Endothelial cell of umbilical vein (primary cell): ENCODE results near the gene AHI1. TPM values are rescaled to one million over a fixed set of nuclear protein-coding genes. Genes with fewer than 3 reads are reported as not detected.

Source experiments
- BruUV-seq: library from RNA; stranded (reverse); fragments of 400-500 nt; replicated peaks from 2 replicates; lab custom pipeline; 2021; lab: Mats Ljungman, UMichigan
- CTCF ChIA-PET: fragments of 300-600, 350-600 bp; sonication (Branson Sonifier 250); formaldehyde crosslinking; loops from one replicate; lab custom pipeline; 2021; ENCODE audit warnings: antibody characterized with exemption, inconsistent platforms; lab: Charles Lee
- POLR2A ChIA-PET: fragments of 300-600, 350-600 bp; sonication (Branson Sonifier 250); formaldehyde crosslinking; loops from one replicate; lab custom pipeline; 2021; ENCODE audit warnings: antibody characterized with exemption, inconsistent platforms; lab: Charles Lee
- DNase-seq: peaks from one replicate; pipeline ENCODE4 v3.0.0-alpha.2; 2011; ENCODE audit warnings: low read depth, low spot score
- FAIRE-seq: peaks from 2 replicates; lab custom pipeline; 2011; peaks lifted over from hg19 to GRCh38; lab: Jason Lieb, UNC
- H2AFZ ChIP-seq: 2 replicates; pipeline ENCODE4 v1.6.0; 2012; ENCODE audit warnings: low read depth, low read length, control low read depth, inconsistent platforms
- H3K27ac ChIP-seq: 2 replicates; pipeline ENCODE4 v1.5.1; 2011; ENCODE audit warnings: low read depth, mild to moderate bottlenecking, control low read depth, low read length, moderate library complexity; ENCODE audit not compliant: insufficient read depth
- H3K27me3 ChIP-seq, 2 experiments: 2 replicates each; pipeline versions ENCODE4 v1.6.0 to v1.6.1; 2011; ENCODE audit warnings: low read length in 2 of 2, mixed read lengths in 1 of 2; ENCODE audit not compliant: control insufficient read depth in 2 of 2, insufficient read depth in 2 of 2
- H3K36me3 ChIP-seq, 2 experiments: 2 replicates in 1 of 2; 3 replicates in 1 of 2; pipeline ENCODE4 v1.5.1; 2011; ENCODE audit warnings: low read length in 2 of 2, mild to moderate bottlenecking in 1 of 2, moderate library complexity in 1 of 2; ENCODE audit not compliant: control insufficient read depth in 2 of 2, insufficient read depth in 2 of 2; ENCODE audit errors: extremely low read depth in 1 of 2
- H3K4me1 ChIP-seq: 3 replicates; pipeline ENCODE4 v1.5.1; 2011; ENCODE audit warnings: mild to moderate bottlenecking, low read length; ENCODE audit not compliant: control insufficient read depth, insufficient read depth; ENCODE audit errors: extremely low read depth
- H3K4me2 ChIP-seq: 2 replicates; pipeline ENCODE4 v1.6.1; 2011; ENCODE audit warnings: low read length, control low read depth, mixed read lengths; ENCODE audit not compliant: insufficient read depth
- H3K4me3 ChIP-seq, 3 experiments: fragments of 200-600 bp in 1 of 3; sonication (generic), shearing (Covaris generic) in 1 of 3; replicated peaks in 1 of 3; 2 replicates each; pipeline ENCODE4 v1.5.1; 2011 to 2016; ENCODE audit warnings: control low read depth in 3 of 3, low read length in 3 of 3, mild to moderate bottlenecking in 2 of 3, inconsistent platforms in 1 of 3, low read depth in 1 of 3, moderate library complexity in 1 of 3; ENCODE audit not compliant: insufficient read depth in 1 of 3
- H3K79me2 ChIP-seq: 2 replicates; pipeline ENCODE4 v1.6.0; 2012; ENCODE audit warnings: low read length, inconsistent platforms; ENCODE audit not compliant: control insufficient read depth, insufficient read depth
- H3K9ac ChIP-seq: replicated peaks from 2 replicates; pipeline ENCODE3; 2011; ENCODE audit warnings: low read length, control low read depth; ENCODE audit not compliant: insufficient read depth; ENCODE audit errors: extremely low read depth
- H3K9me1 ChIP-seq: replicated peaks from 3 replicates; pipeline ENCODE4 v1.6.0; 2011; ENCODE audit warnings: mild to moderate bottlenecking, low read length; ENCODE audit not compliant: control insufficient read depth, insufficient read depth; ENCODE audit errors: extremely low read depth
- H3K9me3 ChIP-seq: replicated peaks from 2 replicates; pipeline ENCODE4 v1.5.1; 2012; ENCODE audit warnings: low read length, inconsistent platforms; ENCODE audit not compliant: control insufficient read depth, insufficient read depth
- H4K20me1 ChIP-seq: replicated peaks from 2 replicates; pipeline ENCODE3; 2011; ENCODE audit warnings: mild to moderate bottlenecking, low read length; ENCODE audit not compliant: control insufficient read depth, insufficient read depth; ENCODE audit errors: extremely low read depth
- FOS ChIP-seq: IDR thresholded peaks from 2 replicates; pipeline ENCODE4 v1.6.1; 2011; ENCODE audit warnings: mild to moderate bottlenecking, low read length, moderate library complexity, borderline replicate concordance; ENCODE audit not compliant: insufficient read depth
- GATA2 ChIP-seq: IDR thresholded peaks from 2 replicates; pipeline ENCODE4 v1.7.0; 2011; ENCODE audit warnings: low read depth, mild to moderate bottlenecking, moderate library complexity, mixed read lengths, low read length; ENCODE audit not compliant: insufficient read length, insufficient read depth
- JUN ChIP-seq: IDR thresholded peaks from 2 replicates; pipeline ENCODE4 v1.6.1; 2011; ENCODE audit warnings: borderline replicate concordance, low read depth; ENCODE audit not compliant: insufficient read length, insufficient read depth
- MYC ChIP-seq: IDR thresholded peaks from one replicate; pipeline ENCODE4 v1.6.1; 2011; ENCODE audit warnings: mild to moderate bottlenecking, low read depth, low read length
- POLR2A ChIP-seq: IDR thresholded peaks from 2 replicates; pipeline ENCODE4 v1.6.1; 2012; ENCODE audit warnings: low read depth, mild to moderate bottlenecking, control low read depth, low read length
- POLR2AphosphoS5 ChIP-seq: IDR thresholded peaks from 2 replicates; pipeline ENCODE4 v1.6.1; 2012; ENCODE audit warnings: low read depth, mild to moderate bottlenecking, control low read depth, low read length, moderate library complexity; ENCODE audit not compliant: insufficient read depth
- dilution Hi-C: fragments of 300-500 bp; cut with MboI; formaldehyde crosslinking; loops from one replicate; pipeline ENCODE4 v1.15.0; 2019; ENCODE audit warnings: low sequenced_read_pairs; ENCODE audit not compliant: extremely low pct_ligation_motif_present
- intact Hi-C: fragments of 100-400 bp; cut with micrococcal nuclease; formaldehyde crosslinking; loops from one replicate; pipeline ENCODE4 v1.10.0; 2022
- polyA plus RNA-seq, 4 experiments: library from polyadenylated mRNA; depleted of rRNA in 3 of 4; stranded (reverse) in 3 of 4; unstranded in 1 of 4; fragments of >200 nt; gene quantifications; 2 replicates each; pipeline versions ENCODE4 v1.2.1 to v1.2.3, GENCODE V29; 2011 to 2012; ENCODE audit warnings: missing spikeins in 1 of 4
- total RNA-seq: library from RNA; stranded (reverse); gene quantifications from 2 replicates; pipeline ENCODE4 v1.2.3, GENCODE V29; 2021
- TF ChIP-seq, protein P1 (sequence below), 2 donors: IDR thresholded peaks; 1 replicate in 1 of 2; 2 replicates in 1 of 2; pipeline ENCODE4 v1.5.1; 2011; ENCODE audit warnings: low read length in 2 of 2, mild to moderate bottlenecking in 2 of 2, moderate library complexity in 2 of 2, control low read depth in 1 of 2, inconsistent platforms in 1 of 2, low read depth in 1 of 2; ENCODE audit not compliant: insufficient read depth in 1 of 2; ENCODE audit errors: extremely low read depth in 1 of 2
- TF ChIP-seq, protein P2 (sequence below): IDR thresholded peaks from 2 replicates; pipeline ENCODE4 v1.6.1; 2011; ENCODE audit not compliant: insufficient read depth, insufficient read length

AHI1 gene
- total and polyA plus RNA-seq, 2 donors (not counting 3 experiments of a cell fraction or from before 2014, with no cell fraction given): 5.1 to 20.7 TPM

DNA sequence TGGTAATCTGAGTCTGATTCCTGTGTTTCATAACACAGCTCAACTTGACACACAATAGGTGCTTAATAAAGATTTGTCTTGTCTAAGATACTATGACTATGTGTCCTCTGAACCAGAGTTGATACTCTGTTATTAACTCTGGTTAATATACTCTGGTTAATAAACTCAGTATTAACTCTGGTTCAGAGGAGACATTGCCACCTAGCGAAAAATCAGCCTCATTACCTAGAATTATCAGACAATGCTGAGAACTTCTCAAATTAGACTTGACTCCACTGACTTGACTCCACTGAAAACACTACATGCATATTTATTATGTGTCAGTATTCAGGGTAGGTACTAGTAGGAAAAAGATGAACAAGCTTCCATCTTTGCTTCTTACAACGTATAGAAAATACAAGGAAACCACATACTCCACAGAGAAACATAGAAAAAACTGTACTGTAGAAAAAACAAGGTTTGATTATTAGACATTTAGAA, 73.9 kb downstream of the AHI1 start:
- no TSS peak for BruUV-seq
- Histone ChIP-seq H3K9me3 (no peaks in the 10 kb centered on the region), H3K4me2 (no peak overlapping the region), H3K9ac (no peak overlapping the region), H3K27ac (no peak overlapping the region), H4K20me1 (no peaks in the 10 kb centered on the region), H3K4me1 (peaks cover 11% of the 10 kb centered on the region), H2AFZ (no peak overlapping the region), H3K79me2 (no peaks in the 10 kb centered on the region), H3K4me3 (no peak overlapping the region), H3K9me1 (no peaks in the 10 kb centered on the region), H3K27me3 (no peaks in the 10 kb centered on the region), H3K36me3 (no peaks in the 10 kb centered on the region)
- POLR2A ChIA-PET: no interaction called here
- peak; percentile 62 for DNase-seq
- TF ChIP-seq, protein P1, sequence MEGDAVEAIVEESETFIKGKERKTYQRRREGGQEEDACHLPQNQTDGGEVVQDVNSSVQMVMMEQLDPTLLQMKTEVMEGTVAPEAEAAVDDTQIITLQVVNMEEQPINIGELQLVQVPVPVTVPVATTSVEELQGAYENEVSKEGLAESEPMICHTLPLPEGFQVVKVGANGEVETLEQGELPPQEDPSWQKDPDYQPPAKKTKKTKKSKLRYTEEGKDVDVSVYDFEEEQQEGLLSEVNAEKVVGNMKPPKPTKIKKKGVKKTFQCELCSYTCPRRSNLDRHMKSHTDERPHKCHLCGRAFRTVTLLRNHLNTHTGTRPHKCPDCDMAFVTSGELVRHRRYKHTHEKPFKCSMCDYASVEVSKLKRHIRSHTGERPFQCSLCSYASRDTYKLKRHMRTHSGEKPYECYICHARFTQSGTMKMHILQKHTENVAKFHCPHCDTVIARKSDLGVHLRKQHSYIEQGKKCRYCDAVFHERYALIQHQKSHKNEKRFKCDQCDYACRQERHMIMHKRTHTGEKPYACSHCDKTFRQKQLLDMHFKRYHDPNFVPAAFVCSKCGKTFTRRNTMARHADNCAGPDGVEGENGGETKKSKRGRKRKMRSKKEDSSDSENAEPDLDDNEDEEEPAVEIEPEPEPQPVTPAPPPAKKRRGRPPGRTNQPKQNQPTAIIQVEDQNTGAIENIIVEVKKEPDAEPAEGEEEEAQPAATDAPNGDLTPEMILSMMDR (IDR thresholded peaks at IDR 0.05; ENCODE audit: extremely low read depth in 1 of 2, insufficient read depth in 1 of 2, low read depth in 1 of 2, low read length in 2 of 2): peak; percentile 48 to 51
- no peak for TF ChIP-seq JUN
- intact Hi-C loops: loop anchor here (1.0 kb wide), 1 partner anchor 278 kb away; no protein-coding TSS in a partner anchor
- CTCF ChIA-PET: interaction anchor here (1.3 to 2.0 kb wide), 6 partner anchors 19 to 1302 kb away, joined by 3 to 19 read pairs (median 4); no protein-coding TSS in a partner anchor
- FAIRE-seq: peak; percentile 59
- dilution Hi-C loops: no loop called here

DNA sequence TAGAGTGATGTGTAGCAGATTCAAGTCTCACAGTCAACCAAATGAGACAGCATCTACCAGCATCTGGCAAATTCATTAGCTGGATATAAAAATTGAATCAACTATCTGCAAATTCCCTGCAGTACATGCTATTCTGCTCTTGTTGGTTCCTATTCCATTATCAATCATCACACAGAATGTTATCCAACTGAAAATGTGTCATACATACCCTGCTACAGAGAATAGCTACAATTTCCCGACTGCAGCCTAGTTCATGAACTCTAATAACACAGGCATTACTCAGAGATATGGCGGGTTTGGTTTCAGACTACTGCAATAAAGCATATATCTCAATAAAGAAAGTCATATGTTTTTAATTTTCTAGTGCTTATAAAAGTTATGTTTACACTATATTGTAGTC, 78.4 kb downstream of the AHI1 start:
- FAIRE-seq: peak; percentile 80
- CTCF ChIA-PET: interaction anchor here (0.5 to 1.9 kb wide), 6 partner anchors 9 to 275 kb away, joined by 3 to 20 read pairs (median 3); no protein-coding TSS in a partner anchor
- dilution Hi-C loops (no loop called here), intact Hi-C loops (no loop called here)
- H3K27me3 ChIP-seq: no peaks in the 10 kb centered on the region
- peak overlapping the region; percentile 40 for H3K4me2 ChIP-seq
- no peaks in the 10 kb centered on the region for H3K9me3 ChIP-seq
- no peak overlapping the region for H3K27ac ChIP-seq
- TF ChIP-seq, protein P1 (IDR thresholded peaks at IDR 0.05; ENCODE audit: extremely low read depth in 1 of 2, insufficient read depth in 1 of 2, low read depth in 1 of 2, low read length in 2 of 2): no peak
- TF ChIP-seq GATA2 (peak; percentile 63), FOS (peak; percentile 56), POLR2AphosphoS5 (peak; percentile 22), MYC (no peak), POLR2A (no peak), JUN (peak; percentile 14)
- TF ChIP-seq, protein P2, sequence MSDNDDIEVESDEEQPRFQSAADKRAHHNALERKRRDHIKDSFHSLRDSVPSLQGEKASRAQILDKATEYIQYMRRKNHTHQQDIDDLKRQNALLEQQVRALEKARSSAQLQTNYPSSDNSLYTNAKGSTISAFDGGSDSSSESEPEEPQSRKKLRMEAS: no peak
- H2AFZ ChIP-seq: no peak overlapping the region
- H3K4me1 ChIP-seq: peaks cover 17% of the 10 kb centered on the region
- H4K20me1 ChIP-seq: no peaks in the 10 kb centered on the region
- no peaks in the 10 kb centered on the region for H3K9me1 ChIP-seq
- H3K9ac ChIP-seq: no peak overlapping the region
- DNase-seq: peak; percentile 72
- POLR2A ChIA-PET: no interaction called here
- H3K36me3 ChIP-seq: no peaks in the 10 kb centered on the region
- H3K79me2 ChIP-seq: no peaks in the 10 kb centered on the region
- H3K4me3 ChIP-seq: no peak overlapping the region
- BruUV-seq: no TSS peak
